Urinary bladder (tissue), 4 donors: ENCODE results near the gene SVOP. TPM values are rescaled to one million over a fixed set of nuclear protein-coding genes. Genes with fewer than 3 reads are reported as not detected.

Experiments
- DNase-seq: peaks from one replicate; pipeline ENCODE4 v3.0.0-alpha.2; 2015; ENCODE audit errors: extremely low spot score
- H3K27ac ChIP-seq: one replicate; pipeline ENCODE4 v1.5.1; 2013; ENCODE audit warnings: low read depth, mild to moderate bottlenecking, moderate library complexity
- H3K36me3 ChIP-seq: one replicate; pipeline ENCODE4 v1.6.1; 2013; ENCODE audit warnings: mild to moderate bottlenecking, moderate library complexity; ENCODE audit not compliant: insufficient read depth
- H3K4me1 ChIP-seq: one replicate; pipeline ENCODE4 v1.6.1; 2013; ENCODE audit warnings: mild to moderate bottlenecking, moderate library complexity; ENCODE audit not compliant: insufficient read depth
- H3K4me3 ChIP-seq: one replicate; pipeline ENCODE4 v1.5.1; 2013; ENCODE audit warnings: low read depth, low read length
- WGBS: extraction: QIAGEN DNeasy Blood & Tissue Kit; methylation state at CpG from one replicate; pipeline ENCODE4 v1.1.7; 2013; 5-methylcytosine and 5-hydroxymethylcytosine counted together
- polyA plus RNA-seq: library from polyadenylated mRNA; stranded (reverse); fragments of 200-250 nt; gene quantifications from one replicate; pipeline ENCODE4 v1.2.3, GENCODE V29; 2013
- total RNA-seq: library from RNA; depleted of rRNA; stranded (reverse); fragments of >200 nt; gene quantifications from one replicate; pipeline ENCODE4 v1.2.3, GENCODE V29; 2014
- donor health status: healthy with polysubstance abuse.
- donor health status: healthy.

Gene SVOP
- total and polyA plus RNA-seq, 2 donors = 0.13 to 0.48 TPM

DNA sequence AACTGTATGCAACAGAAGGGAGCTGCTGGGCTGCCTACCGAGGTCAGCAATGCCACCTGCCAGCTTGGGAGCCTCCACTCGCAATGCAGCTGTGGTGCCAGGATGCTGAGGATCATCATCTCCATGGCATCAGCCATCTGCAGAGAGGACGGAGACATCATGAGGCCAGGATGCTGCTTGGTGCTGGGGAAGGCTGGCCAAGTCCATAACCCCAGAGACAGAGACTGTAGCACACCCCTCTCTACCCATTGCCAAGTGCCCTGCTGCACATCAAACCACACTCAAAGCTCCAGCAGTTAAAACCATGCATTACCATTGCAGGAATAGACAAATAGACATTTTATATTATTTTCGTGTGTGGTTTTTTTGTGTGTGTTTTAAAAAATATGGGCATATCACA, 43.5 kb downstream of the SVOP start:
- Histone ChIP-seq H3K36me3 (no peaks in the 10 kb centered on the region), H3K4me1 (no peaks in the 10 kb centered on the region), H3K27ac (no peak overlapping the region), H3K4me3 (no peak overlapping the region)
- DNase-seq = no peak
- WGBS = 67% methylated on average over 4 of the region's 4 CpGs

DNA sequence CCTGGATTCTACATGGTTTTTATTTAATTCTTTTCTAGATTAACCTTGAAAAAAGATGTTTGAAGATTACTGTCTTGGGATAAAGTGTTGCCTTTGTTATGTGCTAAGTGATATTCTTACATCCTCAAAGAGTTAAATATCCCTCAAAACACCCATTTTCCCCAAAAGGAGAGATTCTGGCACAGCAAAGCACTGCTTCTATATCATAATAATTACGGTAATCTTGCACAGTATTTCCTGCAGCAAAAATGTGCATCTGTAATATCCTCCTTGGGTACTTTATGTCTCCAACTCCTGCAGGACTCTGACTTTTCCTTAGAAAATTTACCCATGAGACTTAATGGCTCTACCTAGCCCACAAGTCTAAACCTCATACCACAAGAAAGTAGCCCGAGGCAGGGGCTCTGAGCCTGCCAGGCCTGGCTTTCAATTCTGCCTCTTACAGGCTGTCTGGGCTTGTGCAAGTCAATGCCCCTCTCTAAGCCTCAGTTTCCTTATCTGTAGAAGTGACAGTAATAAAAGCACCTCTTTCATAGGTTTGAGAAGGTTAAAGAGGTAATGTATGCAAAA, 45.8 kb downstream of the SVOP start:
- Histone ChIP-seq H3K36me3 (no peaks in the 10 kb centered on the region), H3K4me1 (no peaks in the 10 kb centered on the region), H3K4me3 (no peak overlapping the region), H3K27ac (no peak overlapping the region)
- 53% methylated on average over 2 of the region's 2 CpGs for WGBS
- no peak for DNase-seq

DNA sequence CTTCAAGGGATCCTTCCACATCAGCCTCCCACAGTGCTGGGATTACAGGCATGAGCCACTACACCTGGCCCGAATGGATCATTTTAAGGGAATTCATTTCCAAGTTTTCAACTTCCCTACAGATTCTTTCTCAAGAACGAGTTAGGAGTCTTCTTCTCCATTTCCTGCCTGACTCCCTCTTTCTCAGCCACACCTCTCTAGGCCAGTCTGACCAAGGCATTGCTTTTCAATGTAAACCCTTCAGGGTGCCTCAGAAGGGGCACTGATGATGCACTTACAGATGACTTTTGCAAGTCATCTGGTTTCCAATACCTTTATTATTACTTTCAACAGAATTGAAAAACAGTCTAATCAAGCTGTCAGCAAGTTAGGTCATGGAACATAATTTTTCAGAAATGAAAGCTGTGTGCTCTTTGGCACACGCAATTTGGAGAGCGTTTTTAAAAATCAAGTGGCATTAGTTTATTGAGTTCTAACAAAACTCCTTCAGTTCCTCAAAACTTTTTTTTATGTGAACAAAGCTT, 47.2 kb downstream of the SVOP start:
- Histone ChIP-seq H3K36me3 (no peaks in the 10 kb centered on the region), H3K4me1 (no peaks in the 10 kb centered on the region), H3K27ac (no peak overlapping the region), H3K4me3 (no peak overlapping the region)
- no peak for DNase-seq
- WGBS = 65% methylated on average over 4 of the region's 4 CpGs

DNA sequence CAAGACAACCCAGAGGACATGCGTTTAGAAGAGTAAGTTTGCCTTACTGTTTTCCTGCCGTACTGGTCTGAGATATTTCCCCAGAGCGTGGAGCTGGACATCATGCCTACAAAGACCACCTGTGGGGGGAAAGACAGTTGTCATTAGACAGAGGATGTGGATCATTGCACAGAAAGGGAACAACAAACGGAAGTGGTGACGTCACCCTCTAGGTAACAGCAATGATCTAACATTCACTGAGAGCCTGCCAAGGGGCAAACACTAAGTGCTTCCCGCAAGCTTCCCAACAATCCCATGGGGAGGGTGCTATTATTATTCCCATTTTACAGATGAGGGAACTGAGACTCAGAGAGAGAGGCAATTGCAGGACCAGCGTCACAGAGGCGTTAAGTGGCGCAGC, 48.5 kb downstream of the SVOP start:
- no peaks in the 10 kb centered on the region for H3K36me3 ChIP-seq
- no peak overlapping the region for H3K4me3 ChIP-seq
- 66% methylated on average over 9 of the region's 9 CpGs for WGBS
- no peak overlapping the region for H3K27ac ChIP-seq
- no peaks in the 10 kb centered on the region for H3K4me1 ChIP-seq
- DNase-seq = no peak

DNA sequence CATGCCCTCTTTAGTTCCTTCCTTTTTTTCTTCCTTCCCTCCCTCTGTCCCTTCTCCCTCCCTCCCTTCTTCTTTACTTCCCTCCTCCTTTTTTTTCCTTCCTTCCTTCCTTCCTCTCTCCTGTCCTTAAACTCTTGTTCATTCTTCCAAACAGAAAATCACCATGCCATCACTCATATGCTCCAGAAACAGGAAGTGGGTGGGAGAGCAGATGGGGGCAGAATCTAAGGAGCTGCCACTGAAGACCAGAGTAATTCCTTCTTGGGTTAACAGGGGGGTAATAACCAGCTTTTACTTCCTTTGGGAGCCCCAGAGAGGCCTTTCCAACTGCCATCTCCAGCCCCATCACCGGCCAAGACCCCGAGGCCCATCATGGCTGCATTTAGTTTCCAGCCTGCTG, 51.2 kb downstream of the SVOP start:
- Histone ChIP-seq H3K4me3 (no peak overlapping the region), H3K27ac (no peak overlapping the region), H3K36me3 (no peaks in the 10 kb centered on the region), H3K4me1 (no peaks in the 10 kb centered on the region)
- no peak for DNase-seq
- 86% methylated on average over 2 of the region's 2 CpGs for WGBS

DNA sequence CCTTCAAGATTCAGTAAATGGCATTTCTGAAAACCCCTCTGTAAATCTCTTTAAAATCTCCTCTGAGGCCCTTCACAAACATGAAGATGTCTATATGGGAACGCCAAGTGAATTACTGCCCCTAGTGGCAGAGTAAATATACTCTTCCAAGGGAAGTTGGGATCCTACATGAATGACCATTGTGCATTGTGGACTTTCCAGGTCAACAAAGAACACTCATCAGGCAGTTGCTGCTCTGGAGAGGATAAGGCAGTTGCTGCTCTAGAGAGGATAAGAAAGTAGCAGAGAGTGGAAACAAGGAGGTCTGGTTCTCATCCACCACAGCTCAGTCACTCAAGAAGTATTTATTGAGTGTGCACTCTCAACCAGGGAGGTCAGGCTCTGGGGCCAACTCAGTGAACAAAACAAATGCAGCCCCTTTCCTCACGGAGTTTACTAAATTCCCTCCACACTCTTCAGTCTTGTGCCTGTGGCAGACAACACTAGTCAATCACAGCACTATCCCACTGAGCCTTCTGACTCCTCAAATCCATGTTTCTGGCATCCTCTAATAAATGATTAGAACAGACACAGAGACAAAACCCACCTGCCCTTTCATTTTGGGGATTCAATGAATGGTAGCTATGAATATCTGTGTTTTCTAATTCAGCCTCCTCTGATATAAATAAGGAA, 52.9 kb downstream of the SVOP start:
- 31% methylated on average over 2 of the region's 2 CpGs for WGBS
- H3K27ac ChIP-seq = no peak overlapping the region
- H3K4me3 ChIP-seq = no peak overlapping the region
- no peak for DNase-seq
- no peaks in the 10 kb centered on the region for H3K36me3 ChIP-seq
- H3K4me1 ChIP-seq = no peaks in the 10 kb centered on the region

DNA sequence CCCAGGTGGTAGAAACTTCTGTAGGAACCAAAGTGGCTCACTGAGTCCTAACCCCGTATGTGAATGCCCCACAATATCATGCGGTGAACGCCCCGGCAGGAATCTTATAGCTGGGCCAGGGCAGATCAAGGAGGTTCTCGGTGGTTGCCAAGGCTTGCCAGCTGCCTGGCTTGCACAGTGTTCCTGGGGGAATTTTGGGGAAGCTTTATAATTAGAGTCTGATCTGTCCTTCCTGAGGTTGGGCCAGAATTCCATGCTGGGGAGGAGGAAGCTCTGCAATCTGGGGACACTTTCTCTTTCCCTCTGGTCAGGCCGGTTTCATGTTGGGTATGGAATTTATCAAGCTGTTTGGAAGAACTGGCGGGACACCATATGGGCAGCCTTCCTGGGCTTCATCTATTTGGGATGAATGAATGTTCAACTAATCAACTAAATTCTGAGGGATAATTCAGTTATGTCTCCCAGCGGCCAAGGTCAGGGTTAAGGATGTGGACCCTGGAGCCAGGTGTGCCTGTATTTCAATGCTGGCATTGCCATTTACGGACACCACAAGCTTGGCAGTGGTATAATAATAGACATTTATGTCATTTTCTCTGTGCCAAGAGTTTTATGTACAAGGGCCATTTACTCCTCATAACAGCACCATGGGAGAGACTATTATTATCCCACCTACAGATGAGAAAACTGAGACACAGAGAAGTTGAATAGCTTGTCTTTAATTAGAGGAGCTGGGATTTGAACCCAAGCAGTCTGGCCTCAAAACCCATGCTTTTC, 54.3 kb downstream of the SVOP start:
- Histone ChIP-seq H3K4me1 (no peaks in the 10 kb centered on the region), H3K4me3 (no peak overlapping the region), H3K27ac (no peak overlapping the region), H3K36me3 (no peaks in the 10 kb centered on the region)
- DNase-seq = no peak
- 85% methylated on average over 9 of the region's 9 CpGs for WGBS

DNA sequence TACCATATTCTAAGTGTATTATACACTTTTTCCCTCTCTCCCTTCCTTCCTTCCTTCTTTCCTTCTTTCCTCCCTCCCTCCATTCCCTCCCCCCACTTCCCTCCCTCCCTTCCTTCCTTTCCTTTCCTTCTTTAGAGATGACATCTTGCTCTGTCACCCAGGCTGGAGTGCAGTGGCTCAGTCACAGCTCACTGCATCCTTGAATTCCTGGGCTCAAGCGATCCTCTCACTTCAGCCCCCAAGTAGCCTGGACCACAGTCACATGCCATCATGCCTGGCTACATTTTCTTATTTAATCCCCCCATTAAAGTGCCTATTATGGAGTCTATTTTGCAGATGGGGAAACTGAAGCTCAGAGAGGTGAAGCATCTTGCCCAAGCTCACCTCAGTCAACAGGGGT, 55.0 kb downstream of the SVOP start:
- 60% methylated on average over 1 of the region's 1 CpG for WGBS
- DNase-seq = no peak
- H3K4me3 ChIP-seq = no peak overlapping the region
- H3K4me1 ChIP-seq = no peaks in the 10 kb centered on the region
- no peak overlapping the region for H3K27ac ChIP-seq
- H3K36me3 ChIP-seq = no peaks in the 10 kb centered on the region

DNA sequence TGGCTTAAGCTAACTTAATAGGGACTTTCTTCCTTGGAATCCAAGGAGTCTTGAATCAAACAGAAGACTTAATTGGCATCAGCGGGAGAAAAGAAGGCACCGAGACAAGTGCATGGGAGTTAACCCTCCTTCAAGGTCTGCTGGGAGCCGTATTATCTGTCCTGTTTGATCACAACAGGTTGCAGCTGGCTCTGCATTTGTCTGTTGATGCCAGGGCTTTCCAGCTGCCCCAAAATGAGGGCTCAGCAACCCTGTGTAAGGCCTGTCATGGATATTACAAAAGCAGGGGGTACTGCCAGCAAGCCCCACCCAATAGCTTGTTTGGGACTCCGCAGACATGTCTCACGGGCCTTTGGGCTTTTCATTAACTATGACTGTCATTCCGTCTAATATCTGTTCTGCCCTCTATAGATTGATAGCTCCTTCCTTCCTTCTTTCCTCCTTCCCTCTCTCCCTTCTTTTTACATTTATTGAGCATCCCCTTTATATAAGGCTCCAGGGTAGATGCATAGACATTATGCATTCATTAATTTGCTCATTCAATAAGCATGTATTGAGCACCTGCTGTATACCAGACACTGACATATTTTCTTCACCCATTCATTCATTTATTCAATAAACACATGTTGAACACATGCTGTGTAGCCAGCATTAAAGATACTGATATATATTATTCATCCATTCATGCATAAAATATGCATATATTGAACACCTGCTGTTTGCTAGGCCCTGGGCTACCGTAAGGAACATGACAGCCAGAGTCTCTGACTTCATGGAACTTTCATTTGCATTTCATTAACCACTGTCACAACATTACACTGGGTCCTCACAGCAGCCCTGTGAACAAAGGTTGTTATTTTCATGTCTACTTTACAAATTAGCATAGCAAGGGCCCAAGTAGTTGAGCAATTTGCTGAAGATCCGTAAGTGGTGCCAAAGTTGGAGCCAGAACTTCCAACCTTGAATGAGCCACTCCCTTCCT, 56.2 kb downstream of the SVOP start:
- H3K36me3 ChIP-seq = no peaks in the 10 kb centered on the region
- DNase-seq = no peak
- no peak overlapping the region for H3K27ac ChIP-seq
- no peak overlapping the region for H3K4me3 ChIP-seq
- no peaks in the 10 kb centered on the region for H3K4me1 ChIP-seq
- 67% methylated on average over 8 of the region's 8 CpGs for whole genome bisulfite sequencing

DNA sequence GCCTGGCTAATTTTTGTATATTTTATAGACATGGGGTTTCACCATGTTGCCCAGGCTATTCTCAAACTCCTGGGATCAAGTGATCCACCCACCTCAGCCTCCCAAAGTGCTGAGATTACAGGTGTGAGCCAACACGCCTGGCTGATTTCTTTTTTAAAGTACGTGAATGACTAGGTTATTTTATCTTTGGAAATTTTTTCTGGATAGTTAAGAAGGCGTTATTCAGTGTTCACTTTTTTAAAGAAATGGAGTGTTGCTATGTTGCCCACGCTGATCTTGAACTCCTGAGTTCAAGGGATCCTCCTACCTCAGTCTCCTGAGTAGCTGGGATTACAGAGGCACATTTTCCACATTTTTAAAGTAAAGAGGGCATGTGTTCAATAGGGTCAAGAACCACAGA, 58.6 kb downstream of the SVOP start:
- DNase-seq = no peak
- H3K27ac ChIP-seq = no peak overlapping the region
- H3K36me3 ChIP-seq = no peaks in the 10 kb centered on the region
- no peak overlapping the region for H3K4me3 ChIP-seq
- H3K4me1 ChIP-seq = no peaks in the 10 kb centered on the region
- WGBS = 84% methylated on average over 4 of the region's 4 CpGs

DNA sequence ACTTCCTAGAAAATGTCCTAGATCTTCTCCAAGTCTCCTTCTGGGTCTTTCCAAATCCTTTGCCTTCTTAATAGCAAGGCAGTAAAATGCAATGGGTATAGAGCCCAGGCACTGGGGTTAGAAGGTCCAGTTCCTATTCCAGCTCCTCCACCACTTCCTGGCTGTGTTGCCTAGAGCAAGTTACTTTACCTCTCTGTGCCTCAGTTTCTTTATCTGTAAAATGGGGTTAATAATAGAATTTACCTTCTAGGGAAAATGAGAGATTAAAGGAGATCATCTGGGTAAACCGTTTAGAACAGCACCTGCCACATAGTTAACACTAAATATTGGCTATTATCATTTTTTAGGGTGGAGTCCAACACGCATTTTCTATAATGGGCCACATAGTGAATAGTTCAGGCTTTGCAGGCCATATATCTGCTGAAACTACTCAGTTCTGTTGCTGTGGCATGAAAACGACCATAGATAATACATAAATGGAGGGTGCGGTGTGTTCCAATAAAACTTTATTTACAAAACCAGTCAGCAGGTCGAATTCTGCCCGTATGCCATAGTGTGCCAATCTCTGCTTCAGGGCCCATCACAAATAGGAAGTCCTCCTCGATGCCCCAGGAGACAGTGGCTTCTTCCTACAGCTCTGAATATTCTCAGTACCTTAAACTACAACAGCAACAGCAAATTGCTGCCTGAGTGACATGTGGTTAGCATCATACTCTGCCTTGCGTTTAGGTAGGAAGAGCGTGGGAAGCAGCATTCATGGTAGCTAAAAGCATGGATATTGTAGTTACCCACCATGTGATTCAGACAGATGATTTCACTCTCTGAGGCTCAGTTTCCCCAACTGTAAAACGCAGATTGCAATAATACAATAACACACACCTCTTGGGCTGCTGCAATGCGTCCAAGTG, 60.9 kb downstream of the SVOP start:
- H3K4me3 ChIP-seq = no peak overlapping the region
- DNase-seq = no peak
- H3K27ac ChIP-seq = no peak overlapping the region
- H3K4me1 ChIP-seq = no peaks in the 10 kb centered on the region
- no peaks in the 10 kb centered on the region for H3K36me3 ChIP-seq
- WGBS = 82% methylated on average over 11 of the region's 11 CpGs

DNA sequence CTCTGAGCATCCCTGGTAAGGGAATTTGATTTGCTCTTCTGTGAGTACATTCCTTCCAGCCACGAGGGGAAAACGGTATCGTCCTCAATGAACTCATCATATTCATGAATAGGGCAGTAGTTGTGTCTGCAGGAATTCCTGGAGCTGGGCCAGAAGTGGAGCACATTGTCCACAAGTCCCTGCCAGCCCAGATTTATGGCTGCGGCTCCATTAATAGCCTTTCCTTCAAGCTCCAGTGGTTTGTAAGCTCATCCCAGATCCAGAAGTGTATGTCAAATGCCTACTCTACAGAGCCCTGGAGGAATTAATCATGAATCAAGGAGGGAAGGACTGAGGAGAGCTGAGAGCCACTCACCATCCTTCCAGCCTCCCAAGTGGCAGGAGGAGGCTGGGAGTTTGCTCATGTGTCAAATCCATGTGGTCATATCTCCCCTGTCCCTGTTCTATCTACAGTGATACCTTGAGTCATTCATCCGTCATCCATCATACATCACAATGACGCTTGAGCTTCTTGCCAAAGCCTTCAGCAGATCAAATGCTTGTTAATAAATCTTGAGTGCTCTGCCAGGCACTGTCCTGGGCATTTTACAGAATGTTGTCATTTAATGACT, 65.5 kb downstream of the SVOP start:
- 24% methylated on average over 6 of the region's 6 CpGs for WGBS
- Histone ChIP-seq H3K4me1 (no peaks in the 10 kb centered on the region), H3K36me3 (no peaks in the 10 kb centered on the region), H3K27ac (no peak overlapping the region), H3K4me3 (no peak overlapping the region)
- no peak for DNase-seq
